Osteocyte (in vitro differentiated cells): Measurements from ENCODE around the gene IER5L. TPM values are rescaled to one million over a fixed set of nuclear protein-coding genes. Genes with fewer than 3 reads are reported as not detected.

Experiments
- DNase-seq: peaks from one replicate; pipeline ENCODE4 v3.0.0; 2021; ENCODE audit warnings: mixed read lengths; ENCODE audit not compliant: unreplicated experiment; ENCODE audit errors: extremely low spot score
- H3K27ac Mint-ChIP-seq: one replicate; pipeline ENCODE4 v1.8.0; 2021; ENCODE audit warnings: mild to moderate bottlenecking, mixed read lengths; ENCODE audit not compliant: unreplicated experiment
- H3K27me3 Mint-ChIP-seq: one replicate; pipeline ENCODE4 v1.8.0; 2021; ENCODE audit warnings: mixed read lengths; ENCODE audit not compliant: unreplicated experiment
- H3K36me3 Mint-ChIP-seq: one replicate; pipeline ENCODE4 v1.8.0; 2021; ENCODE audit warnings: mixed read lengths; ENCODE audit not compliant: unreplicated experiment
- H3K4me1 Mint-ChIP-seq: one replicate; pipeline ENCODE4 v1.8.0; 2021; ENCODE audit warnings: mixed read lengths; ENCODE audit not compliant: unreplicated experiment
- H3K4me3 Mint-ChIP-seq: one replicate; pipeline ENCODE4 v1.8.0; 2021; ENCODE audit warnings: mild to moderate bottlenecking, moderate library complexity, mixed read lengths; ENCODE audit not compliant: unreplicated experiment
- H3K9me3 Mint-ChIP-seq: one replicate; pipeline ENCODE4 v1.8.0; 2021; ENCODE audit warnings: mixed read lengths; ENCODE audit not compliant: unreplicated experiment
- total RNA-seq: library from RNA; stranded (reverse); gene quantifications from 2 replicates; pipeline ENCODE4 v1.2.1, GENCODE V29; 2021
- TF ChIP-seq, protein P1 (sequence below): fragments of 200-600 bp; sonication (generic); IDR thresholded peaks from 2 replicates; pipeline ENCODE4 v1.5.0; 2021; ENCODE audit warnings: antibody characterized with exemption, mild to moderate bottlenecking, moderate library complexity

Gene IER5L
- total RNA-seq, 1 donor from 2014 or later = 60.8 TPM

DNA sequence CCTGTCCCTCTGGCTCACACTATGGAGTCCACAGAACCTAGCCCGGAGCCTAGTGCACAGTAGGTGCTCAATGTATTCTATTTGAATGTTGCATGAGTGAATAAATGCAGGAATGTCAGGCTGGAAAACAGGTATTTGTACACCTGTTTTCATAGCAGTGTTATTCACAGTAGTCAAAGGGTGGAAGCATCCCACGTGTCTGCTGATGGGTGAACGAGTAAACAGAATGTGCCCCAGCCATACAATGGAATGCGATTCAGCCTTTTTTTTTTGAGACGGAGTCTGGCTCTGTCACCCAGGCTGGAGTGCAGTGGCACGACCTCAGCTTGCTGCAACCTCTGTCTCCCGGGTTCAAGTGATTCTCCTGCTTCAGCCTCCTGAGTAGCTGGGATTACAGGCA lies 31.5 kb upstream of the IER5L start:
- no peaks in the 10 kb centered on the region for H3K36me3 Mint-ChIP-seq
- DNase-seq = no peak
- no peaks in the 10 kb centered on the region for H3K27me3 Mint-ChIP-seq
- no peaks in the 10 kb centered on the region for H3K9me3 Mint-ChIP-seq
- peaks cover 4% of the 10 kb centered on the region for H3K4me1 Mint-ChIP-seq
- no peak overlapping the region for H3K4me3 Mint-ChIP-seq
- no peak overlapping the region for H3K27ac Mint-ChIP-seq
- TF ChIP-seq, protein P1, sequence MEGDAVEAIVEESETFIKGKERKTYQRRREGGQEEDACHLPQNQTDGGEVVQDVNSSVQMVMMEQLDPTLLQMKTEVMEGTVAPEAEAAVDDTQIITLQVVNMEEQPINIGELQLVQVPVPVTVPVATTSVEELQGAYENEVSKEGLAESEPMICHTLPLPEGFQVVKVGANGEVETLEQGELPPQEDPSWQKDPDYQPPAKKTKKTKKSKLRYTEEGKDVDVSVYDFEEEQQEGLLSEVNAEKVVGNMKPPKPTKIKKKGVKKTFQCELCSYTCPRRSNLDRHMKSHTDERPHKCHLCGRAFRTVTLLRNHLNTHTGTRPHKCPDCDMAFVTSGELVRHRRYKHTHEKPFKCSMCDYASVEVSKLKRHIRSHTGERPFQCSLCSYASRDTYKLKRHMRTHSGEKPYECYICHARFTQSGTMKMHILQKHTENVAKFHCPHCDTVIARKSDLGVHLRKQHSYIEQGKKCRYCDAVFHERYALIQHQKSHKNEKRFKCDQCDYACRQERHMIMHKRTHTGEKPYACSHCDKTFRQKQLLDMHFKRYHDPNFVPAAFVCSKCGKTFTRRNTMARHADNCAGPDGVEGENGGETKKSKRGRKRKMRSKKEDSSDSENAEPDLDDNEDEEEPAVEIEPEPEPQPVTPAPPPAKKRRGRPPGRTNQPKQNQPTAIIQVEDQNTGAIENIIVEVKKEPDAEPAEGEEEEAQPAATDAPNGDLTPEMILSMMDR = no peak

DNA sequence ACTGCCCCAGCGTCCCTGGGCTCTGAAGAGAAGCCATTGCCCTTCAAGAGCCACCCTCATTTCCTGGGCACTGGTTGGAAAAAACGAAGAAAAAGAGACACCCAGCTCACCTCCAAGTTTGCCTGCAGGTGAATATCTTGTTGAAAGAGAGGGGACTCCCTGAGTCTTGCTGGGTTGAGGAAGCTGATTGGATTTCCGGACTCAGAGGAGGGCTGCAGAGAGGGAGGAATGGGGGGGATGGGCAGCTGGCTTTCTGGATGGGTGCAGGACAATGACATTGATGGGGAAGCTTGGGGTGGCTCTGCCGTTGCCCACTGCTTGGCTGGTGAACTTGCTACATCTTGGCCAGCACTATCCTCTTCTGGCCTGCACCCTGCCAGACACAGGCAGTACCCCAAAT lies 31.0 kb upstream of the IER5L start:
- Mint-ChIP-seq H3K27me3 (no peaks in the 10 kb centered on the region), H3K9me3 (no peaks in the 10 kb centered on the region), H3K4me3 (no peak overlapping the region), H3K27ac (no peak overlapping the region), H3K4me1 (peaks cover 4% of the 10 kb centered on the region), H3K36me3 (no peaks in the 10 kb centered on the region)
- no peak for DNase-seq
- TF ChIP-seq, protein P1 = no peak

DNA sequence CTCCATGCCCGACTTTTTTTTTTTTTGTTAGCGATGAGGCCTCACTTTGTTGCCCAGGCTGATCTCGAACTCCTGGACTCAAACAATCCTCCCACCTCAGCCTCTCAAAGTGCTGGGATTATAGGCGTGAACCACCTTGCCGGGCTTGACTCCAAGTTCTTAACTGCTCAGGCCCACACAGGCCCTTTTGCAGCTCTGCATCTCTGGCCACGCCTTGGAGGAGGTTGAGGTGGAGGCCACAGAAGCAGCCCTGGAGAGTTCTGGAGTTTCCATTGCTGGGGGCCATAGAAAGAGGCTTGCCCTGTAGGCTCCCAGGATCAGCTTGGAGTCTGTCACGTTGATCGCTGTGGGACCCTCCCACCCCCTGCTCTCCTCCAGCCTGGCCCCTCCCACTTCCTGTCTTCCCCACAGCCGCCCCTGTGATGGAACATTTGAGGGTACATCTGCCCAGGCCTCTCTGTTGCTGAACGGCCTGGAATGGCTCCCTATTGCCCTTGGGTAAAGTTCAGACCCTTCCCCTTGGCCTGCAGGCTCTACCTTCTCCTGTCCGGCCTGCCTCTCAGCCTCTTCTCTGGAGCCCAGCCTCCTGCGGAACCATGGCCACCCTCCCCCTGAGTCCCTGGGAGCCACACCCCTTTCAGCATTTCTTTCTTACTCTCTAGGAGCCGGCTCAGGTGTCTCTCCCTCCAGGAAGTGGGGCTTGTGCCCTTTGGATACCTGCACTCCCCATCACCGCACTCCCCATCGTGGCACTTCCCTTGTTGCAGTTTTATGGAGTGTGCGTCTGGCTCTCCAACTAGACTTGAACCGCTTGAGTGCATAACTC lies 30.4 kb upstream of the IER5L start:
- DNase-seq = no peak
- Mint-ChIP-seq H3K4me1 (peaks cover 4% of the 10 kb centered on the region), H3K36me3 (no peaks in the 10 kb centered on the region), H3K9me3 (no peaks in the 10 kb centered on the region), H3K27me3 (no peaks in the 10 kb centered on the region), H3K4me3 (no peak overlapping the region), H3K27ac (no peak overlapping the region)
- TF ChIP-seq, protein P1 = no peak

DNA sequence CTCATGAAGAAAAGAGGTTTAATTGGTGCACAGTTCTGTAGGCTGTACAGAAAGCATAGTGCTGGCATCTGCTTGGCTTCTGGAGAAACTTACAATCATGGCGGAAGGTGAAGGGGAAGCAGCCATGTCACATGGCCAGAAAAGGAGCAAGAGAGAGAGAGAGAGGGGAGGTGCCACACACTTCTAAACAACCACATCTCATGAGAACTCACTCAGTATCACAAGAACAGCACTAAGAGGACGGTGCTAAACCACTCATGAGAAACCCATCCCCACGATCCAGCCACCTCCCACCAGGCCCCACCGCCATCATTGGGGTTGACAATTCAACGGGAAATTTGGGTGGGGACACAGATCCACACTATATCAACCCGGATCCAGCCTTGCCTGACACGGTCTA lies 28.8 kb upstream of the IER5L start:
- Mint-ChIP-seq H3K9me3 (no peaks in the 10 kb centered on the region), H3K36me3 (no peaks in the 10 kb centered on the region), H3K4me1 (peaks cover 6% of the 10 kb centered on the region), H3K27ac (no peak overlapping the region), H3K4me3 (no peak overlapping the region), H3K27me3 (no peaks in the 10 kb centered on the region)
- TF ChIP-seq, protein P1 = no peak
- no peak for DNase-seq

DNA sequence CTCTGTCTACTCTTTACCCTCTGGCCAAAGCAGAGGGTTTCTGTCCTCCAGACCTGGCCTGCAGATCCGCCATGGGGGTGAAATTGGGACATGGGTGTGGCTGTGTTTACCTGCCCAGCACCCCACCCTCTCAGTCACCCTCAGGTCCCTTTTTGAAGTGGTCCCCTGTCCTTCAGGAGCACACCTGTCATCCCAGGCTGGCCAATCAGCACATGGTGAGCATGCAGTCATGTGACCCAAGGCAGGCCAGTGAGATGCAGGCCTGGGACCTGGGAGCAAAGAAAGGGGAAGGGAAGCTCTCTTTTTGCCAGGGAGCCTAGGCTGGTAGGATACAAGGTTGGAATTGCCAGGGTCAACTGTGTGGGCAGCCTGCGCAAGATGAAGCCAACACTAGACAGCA lies 28.3 kb upstream of the IER5L start:
- no peak for DNase-seq

More for the DNA sequence above, 28.3 kb upstream of the IER5L start:
- Mint-ChIP-seq H3K4me1 (peaks cover 6% of the 10 kb centered on the region), H3K4me3 (no peak overlapping the region), H3K9me3 (no peaks in the 10 kb centered on the region), H3K36me3 (no peaks in the 10 kb centered on the region), H3K27me3 (no peaks in the 10 kb centered on the region), H3K27ac (no peak overlapping the region)
- TF ChIP-seq, protein P1 = no peak
